ENCODE measurements around the gene FAM222A. TPM values are rescaled to one million over a fixed set of nuclear protein-coding genes. Genes with fewer than 3 reads are reported as not detected.

FAM222A gene
- total RNA-seq, 2 experiments from 2014 or later: 0.39 to 0.53 TPM

DNA sequence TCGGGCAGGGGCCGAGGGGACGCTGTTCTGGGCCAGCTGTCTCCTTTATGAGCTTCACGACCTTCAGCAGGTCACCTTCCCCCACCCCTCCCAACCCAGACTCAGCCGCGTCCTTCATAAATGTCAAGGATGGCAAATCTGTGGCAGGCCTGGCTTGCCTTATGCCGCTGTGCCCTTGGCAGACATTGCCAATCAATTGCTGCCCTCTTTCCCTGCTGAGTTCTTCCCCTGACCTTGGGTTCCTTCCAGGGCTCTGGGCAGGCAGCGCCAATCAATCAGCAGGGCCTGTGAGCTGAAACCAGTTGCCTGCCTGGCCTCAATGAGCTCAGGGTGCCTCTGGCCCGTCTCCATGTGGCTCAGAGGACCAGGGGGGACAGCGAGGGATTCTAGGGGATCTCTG is 7.7 kb downstream of the FAM222A start:
- Mint-ChIP-seq H3K27me3 (peaks cover 10% of the 10 kb centered on the region), H3K9me3 (ENCODE audit: low read depth) (no peaks in the 10 kb centered on the region), H3K27ac (no peak overlapping the region), H3K36me3 (ENCODE audit: low read depth) (no peaks in the 10 kb centered on the region), H3K4me3 (no peak overlapping the region), H3K4me1 (no peaks in the 10 kb centered on the region)
- ChIA-PET CTCF (interaction anchor here (0.7 kb wide), 1 partner anchor 193 kb away, joined by 3 read pairs; no protein-coding TSS in a partner anchor), POLR2A (no interaction called here)
- intact Hi-C loops (cut with DNase I, micrococcal nuclease): no loop called here
- ATAC-seq (no peak), DNase-seq (no peak)

DNA sequence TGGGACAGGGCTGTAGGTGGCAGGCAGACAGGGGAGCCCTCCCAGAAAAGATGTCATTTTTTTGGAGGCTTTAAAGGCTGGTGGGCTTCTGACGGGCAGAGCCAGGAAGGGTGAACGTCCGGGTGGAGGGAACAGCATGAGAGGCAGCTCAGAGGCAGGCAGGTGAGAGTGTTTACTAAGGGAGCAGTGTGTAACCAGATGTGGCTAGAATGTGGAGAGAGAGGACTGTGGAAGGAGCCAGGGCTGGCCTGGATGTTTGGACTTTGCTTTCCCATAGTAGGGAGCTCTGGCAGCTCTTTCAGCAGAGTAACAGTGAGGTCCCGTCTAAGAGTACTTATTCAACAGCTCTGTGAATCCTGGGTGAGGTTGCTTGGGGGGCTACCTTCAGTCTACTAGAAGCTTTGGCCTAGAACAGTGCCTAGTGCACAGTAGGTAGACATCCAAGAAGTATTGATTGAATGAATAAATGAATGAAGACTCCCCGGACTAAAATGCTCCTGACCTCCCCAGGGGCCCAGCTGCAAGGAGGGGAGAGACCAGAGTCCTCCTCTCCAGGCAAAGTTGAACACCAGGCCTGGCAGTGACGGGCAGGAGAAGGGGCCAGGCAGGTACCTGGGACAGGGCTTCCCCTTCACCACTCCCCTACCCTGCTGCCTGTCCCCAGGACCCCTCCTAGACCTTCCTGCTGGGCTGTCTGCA is 8.5 kb downstream of the FAM222A start:
- CTCF ChIA-PET: interaction anchor here (0.7 kb wide), 1 partner anchor 192 kb away, joined by 3 read pairs; no protein-coding TSS in a partner anchor
- POLR2A ChIA-PET: interaction anchor here (0.5 kb wide), 1 partner anchor 251 kb away, joined by 3 read pairs; no protein-coding TSS in a partner anchor

DNA sequence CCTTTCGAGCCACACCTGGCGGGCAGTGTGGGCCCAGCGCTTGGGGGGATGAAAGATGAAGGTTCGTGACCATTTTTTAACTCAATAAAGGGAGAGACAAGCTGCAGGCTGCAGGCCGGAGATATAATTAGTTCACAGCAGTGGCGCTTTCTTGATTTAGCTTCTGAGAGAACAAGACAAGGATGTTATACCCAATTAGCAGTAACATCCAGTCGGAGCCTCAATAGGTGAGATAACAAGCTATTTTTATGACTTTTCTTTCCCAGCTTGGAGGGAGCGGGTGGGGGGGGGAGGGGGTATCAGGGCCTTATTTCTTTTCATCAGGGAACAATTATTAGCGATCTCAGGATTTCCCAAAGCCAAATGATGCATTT is 9.1 kb downstream of the FAM222A start:
- Mint-ChIP-seq H3K36me3 (ENCODE audit: low read depth) (no peaks in the 10 kb centered on the region), H3K4me3 (no peak overlapping the region), H3K4me1 (peaks cover under 1% of the 10 kb centered on the region), H3K27ac (no peak overlapping the region), H3K27me3 (peaks cover 5% of the 10 kb centered on the region), H3K9me3 (ENCODE audit: low read depth) (no peaks in the 10 kb centered on the region)
- CTCF ChIA-PET: interaction anchor here (0.6 to 1.0 kb wide), 2 partner anchors 10 to 1210 kb away, joined by 3 to 4 read pairs; no protein-coding TSS in a partner anchor
- ATAC-seq (no peak), DNase-seq (no peak)
- POLR2A ChIA-PET: interaction anchor here (0.5 kb wide), 1 partner anchor 251 kb away, joined by 3 read pairs; no protein-coding TSS in a partner anchor
- intact Hi-C loops (cut with DNase I, micrococcal nuclease): no loop called here

More for the DNA sequence above, 8.5 kb downstream of the FAM222A start:
- Mint-ChIP-seq H3K27me3 (peaks cover 8% of the 10 kb centered on the region), H3K9me3 (ENCODE audit: low read depth) (no peaks in the 10 kb centered on the region), H3K4me1 (no peaks in the 10 kb centered on the region), H3K36me3 (ENCODE audit: low read depth) (no peaks in the 10 kb centered on the region), H3K27ac (no peak overlapping the region), H3K4me3 (no peak overlapping the region)
- no peak for DNase-seq
- no peak for ATAC-seq
- intact Hi-C loops (cut with DNase I, micrococcal nuclease): no loop called here

DNA sequence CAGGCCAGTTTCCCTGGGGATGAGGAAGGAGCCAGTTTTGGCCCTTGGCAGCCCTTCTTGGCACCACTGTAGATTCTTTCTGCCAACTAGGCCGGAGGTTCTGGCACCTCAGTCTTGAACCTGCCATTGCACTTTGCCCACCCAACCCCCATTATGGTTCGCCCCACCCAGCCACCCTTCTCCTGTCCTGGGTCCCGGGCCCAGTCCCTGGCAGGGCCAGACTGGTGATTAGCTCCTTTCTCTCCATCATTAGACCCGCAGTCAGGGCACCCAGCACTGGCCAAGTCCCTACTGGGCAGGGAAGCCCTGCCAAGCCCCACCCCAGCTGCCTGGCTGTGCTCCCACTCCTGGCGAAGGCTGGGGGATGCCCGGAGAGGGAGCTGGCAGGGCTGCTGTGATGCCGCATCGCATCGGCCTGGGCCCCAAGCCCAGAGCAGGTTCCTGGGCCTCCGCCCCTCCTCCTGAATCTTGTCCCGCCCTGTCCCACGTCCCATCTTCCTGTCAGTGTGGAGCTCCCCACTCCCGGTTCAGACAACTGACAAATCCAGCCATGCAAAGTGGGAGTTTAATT is 9.8 kb downstream of the FAM222A start:
- Mint-ChIP-seq H3K27me3 (peaks cover 5% of the 10 kb centered on the region), H3K4me1 (peaks cover 4% of the 10 kb centered on the region), H3K4me3 (no peak overlapping the region), H3K9me3 (ENCODE audit: low read depth) (no peaks in the 10 kb centered on the region), H3K36me3 (ENCODE audit: low read depth) (no peaks in the 10 kb centered on the region), H3K27ac (no peak overlapping the region)
- no peak for DNase-seq
- CTCF ChIA-PET: interaction anchor here (0.6 to 1.0 kb wide), 2 partner anchors 9 to 1211 kb away, joined by 3 to 4 read pairs; no protein-coding TSS in a partner anchor
- ATAC-seq: no peak
- POLR2A ChIA-PET: interaction anchor here (0.6 kb wide), 1 partner anchor 28 kb away, joined by 3 read pairs; no protein-coding TSS in a partner anchor
- intact Hi-C loops (cut with DNase I, micrococcal nuclease): no loop called here

DNA sequence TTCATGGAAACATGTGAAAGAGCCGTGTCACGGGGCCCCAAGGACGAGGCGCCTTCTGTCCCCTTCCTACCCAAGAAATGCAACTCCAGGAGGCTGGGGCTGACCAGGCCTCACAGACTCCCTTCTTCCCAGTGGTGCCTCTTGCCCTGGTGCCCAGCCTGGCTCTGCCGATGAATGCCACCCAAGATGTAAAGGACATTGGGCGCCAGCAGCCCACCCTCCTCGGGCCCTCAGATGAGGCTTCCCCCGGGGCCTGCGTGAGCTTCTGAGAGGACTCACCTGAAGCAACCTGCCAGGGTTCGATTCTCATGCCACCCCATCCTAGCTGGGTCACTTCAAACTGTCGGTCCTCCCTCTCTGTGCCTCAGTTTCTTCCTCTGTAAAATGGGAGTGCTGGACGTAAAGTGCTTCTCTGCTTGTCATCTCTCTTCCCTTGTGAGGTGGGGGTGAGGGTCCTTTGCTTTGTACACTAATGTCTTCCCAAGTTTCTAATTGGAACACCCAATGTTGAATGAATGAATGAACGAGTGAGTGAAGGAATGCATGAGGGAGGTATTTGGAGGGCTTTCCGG is 10.8 kb downstream of the FAM222A start:
- ChIA-PET POLR2A (no interaction called here), CTCF (no interaction called here)
- ATAC-seq: no peak

DNA sequence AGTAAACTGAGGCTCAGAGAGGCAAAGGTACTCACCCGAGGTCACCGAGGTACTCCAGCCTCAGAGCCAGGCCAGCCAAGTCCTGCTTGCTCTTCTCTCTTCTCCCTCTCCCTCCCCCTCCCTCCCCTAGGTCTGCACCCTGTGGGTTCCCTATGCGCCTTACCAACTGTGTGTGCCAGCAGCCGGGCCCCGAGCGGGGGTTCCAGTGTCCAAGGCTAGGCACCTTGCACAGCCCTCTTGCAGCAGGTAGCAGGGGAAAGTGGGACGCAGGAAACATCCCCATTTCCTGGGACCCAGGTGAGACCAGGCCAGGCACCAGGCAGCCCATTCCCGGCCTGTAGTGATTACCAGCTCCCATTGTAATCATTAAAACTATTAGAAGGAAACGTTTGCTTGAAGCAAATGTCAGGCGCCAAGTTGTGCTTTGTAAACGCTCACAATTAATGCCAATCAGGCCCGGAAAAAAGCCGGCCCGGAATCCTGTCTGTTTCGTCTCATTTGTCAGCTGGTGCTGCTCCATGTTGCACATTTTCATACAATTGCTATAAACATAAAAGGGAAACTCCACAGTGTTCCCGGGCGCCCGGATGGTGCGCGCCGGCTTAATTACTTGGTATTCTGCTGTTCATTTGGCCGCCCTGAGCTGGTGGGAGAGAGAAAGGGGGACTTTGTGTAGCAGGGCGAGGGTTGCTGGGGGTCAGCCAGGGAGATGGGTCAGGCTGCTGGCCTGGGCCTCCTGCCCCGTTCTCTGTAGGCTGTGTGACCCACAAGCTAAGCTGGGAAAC is 11.9 kb downstream of the FAM222A start:
- peaks cover 4% of the 10 kb centered on the region for H3K4me1 Mint-ChIP-seq
- POLR2A ChIA-PET: no interaction called here
- no peaks in the 10 kb centered on the region for H3K27me3 Mint-ChIP-seq
- H3K27ac Mint-ChIP-seq: no peak overlapping the region
- intact Hi-C loops (cut with DNase I, micrococcal nuclease): no loop called here
- H3K36me3 Mint-ChIP-seq (ENCODE audit: low read depth): no peaks in the 10 kb centered on the region
- no peak overlapping the region for H3K4me3 Mint-ChIP-seq
- ATAC-seq: no peak
- DNase-seq: no peak
- H3K9me3 Mint-ChIP-seq (ENCODE audit: low read depth): no peaks in the 10 kb centered on the region
- CTCF ChIA-PET: no interaction called here

More for the DNA sequence above, 10.8 kb downstream of the FAM222A start:
- DNase-seq: no peak
- no peak overlapping the region for H3K4me3 Mint-ChIP-seq
- no peaks in the 10 kb centered on the region for H3K36me3 Mint-ChIP-seq (ENCODE audit: low read depth)
- peaks cover 4% of the 10 kb centered on the region for H3K4me1 Mint-ChIP-seq
- intact Hi-C loops (cut with DNase I, micrococcal nuclease): no loop called here
- H3K9me3 Mint-ChIP-seq (ENCODE audit: low read depth): no peaks in the 10 kb centered on the region
- H3K27me3 Mint-ChIP-seq: no peaks in the 10 kb centered on the region
- no peak overlapping the region for H3K27ac Mint-ChIP-seq

DNA sequence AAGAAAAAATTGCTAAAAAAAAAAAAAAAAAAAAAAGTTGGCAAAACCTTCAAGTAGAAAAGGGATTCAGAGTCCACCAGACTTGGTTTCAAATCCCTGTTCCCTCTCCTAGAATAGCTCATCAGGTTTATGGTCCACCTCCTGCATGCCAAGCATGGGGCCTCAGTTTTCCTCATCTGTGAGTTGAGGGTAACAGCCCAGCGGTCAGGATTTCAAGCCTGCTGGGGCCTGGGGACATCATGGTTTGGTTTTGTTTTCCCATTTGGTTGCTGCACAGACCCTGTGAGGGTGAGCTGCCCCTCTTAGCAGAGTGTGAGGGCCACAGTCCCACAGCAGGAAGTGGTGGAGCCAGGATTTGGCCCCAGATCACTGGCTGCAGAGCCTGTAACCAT is 12.5 kb downstream of the FAM222A start:
- no peak overlapping the region for H3K27ac Mint-ChIP-seq
- no peak for ATAC-seq
- no peaks in the 10 kb centered on the region for H3K27me3 Mint-ChIP-seq
- H3K4me1 Mint-ChIP-seq: peaks cover 4% of the 10 kb centered on the region
- no peaks in the 10 kb centered on the region for H3K36me3 Mint-ChIP-seq (ENCODE audit: low read depth)
- peak; percentile 1 for DNase-seq
- no peak overlapping the region for H3K4me3 Mint-ChIP-seq
- CTCF ChIA-PET: no interaction called here
- POLR2A ChIA-PET: no interaction called here
- H3K9me3 Mint-ChIP-seq (ENCODE audit: low read depth): no peaks in the 10 kb centered on the region
- intact Hi-C loops (cut with DNase I, micrococcal nuclease): no loop called here

DNA sequence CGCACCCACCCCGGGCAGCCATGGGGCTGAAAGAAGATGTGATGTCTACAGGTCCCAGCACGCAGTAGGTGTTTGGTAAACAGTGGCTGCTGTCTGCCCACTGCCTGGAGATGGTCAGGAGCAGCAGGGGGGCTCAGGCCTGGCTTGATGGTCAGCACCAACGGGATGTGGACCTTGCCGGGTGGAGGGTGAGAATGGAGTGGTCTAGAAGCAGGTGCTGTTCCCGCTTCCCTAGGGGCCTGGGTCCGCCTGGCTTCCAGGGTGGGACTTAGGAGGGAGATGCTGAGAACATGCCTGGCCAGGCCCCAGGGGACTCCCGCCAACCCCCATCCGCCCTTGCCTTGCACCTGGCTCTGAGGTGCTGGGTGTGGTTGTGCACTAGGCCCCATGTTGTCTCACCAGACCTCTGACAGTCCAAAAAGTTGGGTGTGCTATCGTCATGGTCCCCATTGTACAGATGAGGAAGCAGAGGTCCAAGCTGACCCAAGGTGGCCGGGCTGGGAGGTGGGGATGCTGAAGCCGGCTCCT is 12.9 kb downstream of the FAM222A start:
- H3K27me3 Mint-ChIP-seq: no peaks in the 10 kb centered on the region
- H3K36me3 Mint-ChIP-seq (ENCODE audit: low read depth): no peaks in the 10 kb centered on the region
- ATAC-seq: no peak
- H3K9me3 Mint-ChIP-seq (ENCODE audit: low read depth): no peaks in the 10 kb centered on the region
- intact Hi-C loops (cut with DNase I, micrococcal nuclease): no loop called here
- peaks cover 4% of the 10 kb centered on the region for H3K4me1 Mint-ChIP-seq
- no peak overlapping the region for H3K27ac Mint-ChIP-seq
- ChIA-PET POLR2A (no interaction called here), CTCF (no interaction called here)
- DNase-seq: no peak
- H3K4me3 Mint-ChIP-seq: no peak overlapping the region

DNA sequence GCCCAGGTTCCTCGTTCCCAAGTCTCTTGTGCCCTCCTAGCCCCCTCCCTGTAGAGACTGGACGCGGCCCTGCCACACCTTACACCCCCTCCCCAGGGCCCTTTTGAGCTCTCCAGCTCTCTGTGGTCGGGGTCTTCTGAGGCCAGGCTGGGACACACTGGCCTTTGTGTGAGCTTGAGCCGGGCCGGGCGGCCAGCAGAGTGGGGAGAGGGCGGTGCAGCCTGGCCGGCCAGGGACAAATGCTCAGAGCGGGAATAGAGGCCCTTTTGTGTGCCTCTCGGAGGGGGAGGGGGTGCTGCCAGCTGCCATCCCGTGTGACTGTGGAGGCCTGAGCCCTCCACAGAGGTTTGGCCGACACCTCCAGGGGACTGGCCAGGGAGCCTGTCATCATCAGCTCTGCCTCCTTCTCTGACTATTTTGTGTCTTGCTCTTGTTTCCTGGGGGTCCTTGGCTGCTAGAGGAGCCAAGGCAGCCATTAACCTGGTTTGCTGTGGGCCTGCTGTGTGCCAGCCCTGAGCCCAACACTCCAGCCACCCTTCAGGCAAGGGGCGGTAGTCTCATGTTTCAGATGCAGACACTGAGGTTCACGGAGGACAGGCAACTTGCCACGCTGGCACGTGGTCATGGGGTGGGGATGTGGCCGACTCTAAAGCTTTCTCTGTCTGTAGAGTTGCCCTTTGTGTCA is 13.6 kb downstream of the FAM222A start:
- intact Hi-C loops (cut with DNase I, micrococcal nuclease): no loop called here
- Mint-ChIP-seq H3K27me3 (no peaks in the 10 kb centered on the region), H3K27ac (no peak overlapping the region), H3K36me3 (ENCODE audit: low read depth) (no peaks in the 10 kb centered on the region), H3K4me1 (peaks cover 4% of the 10 kb centered on the region), H3K9me3 (ENCODE audit: low read depth) (no peaks in the 10 kb centered on the region), H3K4me3 (no peak overlapping the region)
- POLR2A ChIA-PET: no interaction called here
- DNase-seq: no peak
- CTCF ChIA-PET: no interaction called here
- no peak for ATAC-seq

DNA sequence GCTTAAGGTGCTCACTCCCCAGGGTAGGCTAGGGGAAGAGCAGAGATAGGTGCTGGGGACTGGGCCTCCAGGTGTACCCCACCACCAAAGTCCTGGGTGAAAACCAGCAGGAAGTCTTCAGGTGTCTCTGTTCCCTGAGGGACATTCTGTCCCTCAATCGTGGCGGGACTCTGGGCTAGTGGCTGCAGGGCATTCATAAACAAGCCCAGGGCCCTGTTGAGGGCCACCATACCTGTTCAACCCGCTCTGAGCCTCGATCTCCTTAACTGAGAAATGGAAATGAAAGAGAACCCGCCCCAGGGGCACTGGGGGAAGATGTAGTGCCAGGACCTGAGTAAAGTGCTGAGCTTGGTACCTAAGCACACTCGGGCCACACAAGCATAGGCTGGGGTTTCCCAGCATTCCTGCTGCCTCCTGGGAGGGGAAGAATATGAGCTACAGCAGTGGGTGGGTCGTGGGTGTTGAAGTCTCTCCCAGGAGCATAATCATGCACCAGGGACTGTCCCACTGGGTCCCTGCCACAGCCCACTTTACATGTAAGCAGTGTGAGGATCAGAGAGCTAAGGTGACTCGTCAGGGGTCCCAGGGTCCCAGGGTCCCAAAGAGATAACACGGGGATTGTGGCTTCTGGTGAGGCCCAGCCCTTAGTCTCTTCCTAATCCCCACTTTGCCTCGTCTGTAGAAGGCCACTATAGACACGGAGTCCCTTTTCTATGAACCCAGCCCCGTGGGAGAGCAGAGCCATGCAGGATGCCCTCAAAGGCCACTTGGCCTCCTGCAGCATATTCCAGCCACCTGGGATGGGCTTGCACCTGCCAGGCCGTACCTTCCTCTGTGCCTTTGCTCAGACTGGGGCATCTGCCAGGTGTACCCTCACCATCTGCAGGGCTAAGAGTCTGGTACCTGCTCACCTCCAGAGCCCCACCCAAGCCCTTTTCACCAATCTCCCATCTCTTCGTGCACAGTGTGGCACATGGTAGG is 14.4 kb downstream of the FAM222A start:
- Mint-ChIP-seq H3K4me3 (no peak overlapping the region), H3K4me1 (peaks cover 4% of the 10 kb centered on the region), H3K27me3 (peaks cover 3% of the 10 kb centered on the region), H3K27ac (no peak overlapping the region), H3K36me3 (ENCODE audit: low read depth) (no peaks in the 10 kb centered on the region), H3K9me3 (ENCODE audit: low read depth) (no peaks in the 10 kb centered on the region)
- CTCF ChIA-PET: interaction anchor here (0.8 kb wide), 1 partner anchor 58 kb away, joined by 3 read pairs; no protein-coding TSS in a partner anchor
- intact Hi-C loops (cut with DNase I, micrococcal nuclease): no loop called here
- POLR2A ChIA-PET: no interaction called here
- DNase-seq (no peak), ATAC-seq (no peak)
